Fibroblast of the aortic adventitia (primary cell): Measurements from ENCODE around the gene GDPD5. TPM values are rescaled to one million over a fixed set of nuclear protein-coding genes. Genes with fewer than 3 reads are reported as not detected.
A peak's percentile ranks its signal among the peaks of the same experiment; 100 is the strongest.

ENCODE experiments used
- DNase-seq: peaks from one replicate; pipeline ENCODE4 v3.0.0-alpha.2; 2010; ENCODE audit warnings: low read depth
- H3K4me3 ChIP-seq: 2 replicates; pipeline ENCODE4 v1.5.1; 2011; ENCODE audit warnings: low read depth, mild to moderate bottlenecking, control low read depth, low read length, moderate library complexity
- total RNA-seq: library from RNA; depleted of rRNA; stranded (reverse); fragments of >200 nt; gene quantifications from 2 replicates; pipeline ENCODE4 v1.2.3, GENCODE V29; 2012; ENCODE audit warnings: low replicate concordance
- TF ChIP-seq, protein P1 (sequence below): IDR thresholded peaks from 2 replicates; pipeline ENCODE4 v1.5.1; 2011; ENCODE audit warnings: mild to moderate bottlenecking, low read length, control low read depth, inconsistent platforms; ENCODE audit not compliant: insufficient read depth

The GDPD5 gene
- total RNA-seq, 1 donor, result 5.3 TPM

DNA sequence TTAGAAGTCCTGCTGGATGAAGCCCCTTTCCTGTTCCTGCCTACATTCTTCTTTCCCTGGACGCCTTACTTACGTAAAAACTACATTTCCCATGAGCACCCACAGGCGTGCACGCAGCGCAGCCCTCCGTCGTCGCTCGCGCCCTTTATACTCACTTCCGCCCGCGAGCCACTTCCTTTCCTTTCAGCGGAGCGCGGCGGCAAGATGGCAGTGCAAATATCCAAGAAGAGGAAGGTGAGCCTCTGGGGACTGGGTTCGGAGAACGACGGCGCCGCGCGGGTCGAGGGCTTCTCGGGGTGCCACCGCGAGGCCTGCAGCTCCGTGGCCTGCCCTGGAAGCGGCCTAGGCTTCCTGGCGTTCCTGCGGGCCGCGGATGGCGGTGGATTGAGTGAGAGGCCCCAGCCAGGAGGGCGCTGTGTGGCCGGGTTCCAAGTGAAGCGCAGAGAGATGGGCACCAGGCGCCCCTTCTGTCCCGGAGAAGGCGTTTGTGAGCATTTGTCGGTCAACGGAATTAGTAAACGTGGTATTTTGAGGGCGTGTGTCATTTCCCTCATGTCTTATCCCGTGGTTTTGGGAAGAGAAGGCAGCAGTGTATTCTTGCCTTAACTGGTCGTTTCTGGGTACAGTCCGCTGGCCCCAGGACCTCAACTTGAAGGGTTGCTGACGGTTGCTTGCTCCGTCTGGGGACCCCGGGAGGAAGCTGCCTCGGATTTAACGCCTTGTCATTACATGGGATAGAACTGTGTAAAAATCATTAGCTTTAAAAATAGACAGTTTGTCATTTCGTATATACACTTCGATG is 126.2 kb downstream of the GDPD5 start, which contains the start of gene RPS3:
TSS of gene RPS3 (plus strand) at position 175 of the 802 bp plus-strand sequence. CDS start at position 205, 30 bp downstream.
- DNase-seq, result peak; percentile 92

DNA sequence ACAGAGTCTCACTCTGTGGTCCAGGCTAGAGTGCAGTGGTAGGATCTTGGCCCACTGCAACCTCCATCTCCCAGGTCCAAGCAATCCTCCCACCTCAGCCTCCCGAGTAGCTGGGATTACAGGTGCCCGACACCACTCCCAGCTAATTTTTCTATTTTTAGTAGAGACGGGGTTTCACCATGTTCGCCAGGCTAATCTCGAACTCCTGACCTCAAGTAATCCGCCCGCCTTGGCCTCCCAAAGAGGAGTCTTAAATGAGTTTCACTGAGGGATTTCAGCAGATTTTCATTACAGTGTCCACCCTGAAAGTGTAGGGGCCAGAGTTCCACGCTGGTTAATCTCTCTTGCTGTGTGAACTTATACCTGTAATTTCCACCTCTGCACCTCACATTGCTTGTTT is 126.8 kb downstream of the GDPD5 start:
- no peak overlapping the region for H3K4me3 ChIP-seq
- TF ChIP-seq, protein P1, sequence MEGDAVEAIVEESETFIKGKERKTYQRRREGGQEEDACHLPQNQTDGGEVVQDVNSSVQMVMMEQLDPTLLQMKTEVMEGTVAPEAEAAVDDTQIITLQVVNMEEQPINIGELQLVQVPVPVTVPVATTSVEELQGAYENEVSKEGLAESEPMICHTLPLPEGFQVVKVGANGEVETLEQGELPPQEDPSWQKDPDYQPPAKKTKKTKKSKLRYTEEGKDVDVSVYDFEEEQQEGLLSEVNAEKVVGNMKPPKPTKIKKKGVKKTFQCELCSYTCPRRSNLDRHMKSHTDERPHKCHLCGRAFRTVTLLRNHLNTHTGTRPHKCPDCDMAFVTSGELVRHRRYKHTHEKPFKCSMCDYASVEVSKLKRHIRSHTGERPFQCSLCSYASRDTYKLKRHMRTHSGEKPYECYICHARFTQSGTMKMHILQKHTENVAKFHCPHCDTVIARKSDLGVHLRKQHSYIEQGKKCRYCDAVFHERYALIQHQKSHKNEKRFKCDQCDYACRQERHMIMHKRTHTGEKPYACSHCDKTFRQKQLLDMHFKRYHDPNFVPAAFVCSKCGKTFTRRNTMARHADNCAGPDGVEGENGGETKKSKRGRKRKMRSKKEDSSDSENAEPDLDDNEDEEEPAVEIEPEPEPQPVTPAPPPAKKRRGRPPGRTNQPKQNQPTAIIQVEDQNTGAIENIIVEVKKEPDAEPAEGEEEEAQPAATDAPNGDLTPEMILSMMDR, result no peak
- DNase-seq, result no peak

More for the DNA sequence above, 126.2 kb downstream of the GDPD5 start, which contains the start of gene RPS3:
- TF ChIP-seq, protein P1, result no peak
- peak within 1 kb of the TSS; percentile 99 for H3K4me3 ChIP-seq

DNA sequence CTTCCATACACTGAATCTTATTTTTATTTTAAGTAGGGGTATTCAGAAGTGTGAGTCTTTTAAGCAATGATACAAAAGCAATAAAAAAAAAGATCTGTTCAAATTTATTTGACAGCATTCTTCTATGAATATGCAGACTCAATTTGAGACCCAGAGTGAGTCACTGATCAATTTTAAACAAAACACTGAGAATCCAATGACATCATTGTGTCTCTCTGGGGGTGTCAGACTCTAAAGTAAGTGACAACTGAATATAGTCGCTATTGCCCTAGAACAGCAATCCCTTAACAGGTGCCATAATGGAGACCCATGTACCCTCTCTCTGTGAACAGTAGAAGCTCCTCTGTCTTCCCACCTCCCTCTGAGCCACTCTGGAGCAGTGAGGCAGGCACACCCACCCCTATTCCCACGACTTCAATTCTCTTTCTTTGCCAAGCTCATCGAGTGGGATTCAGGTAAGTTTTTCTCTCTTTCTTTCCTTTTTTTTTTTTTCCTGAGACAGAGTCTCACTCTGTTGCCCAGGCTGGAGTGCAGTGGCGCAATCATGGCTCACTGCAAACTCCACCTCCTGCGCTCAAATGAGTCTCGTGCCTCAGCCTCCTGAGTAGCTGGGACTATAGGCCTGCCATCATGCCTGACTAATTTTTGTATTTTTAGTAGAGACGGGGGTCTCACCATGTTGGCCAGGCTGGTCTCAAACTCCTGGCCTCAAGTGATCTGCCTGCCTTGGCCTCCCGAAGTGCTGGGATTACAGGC is 131.5 kb downstream of the GDPD5 start:
- DNase-seq, result no peak
- TF ChIP-seq, protein P1, result no peak
- H3K4me3 ChIP-seq, result no peak overlapping the region

DNA sequence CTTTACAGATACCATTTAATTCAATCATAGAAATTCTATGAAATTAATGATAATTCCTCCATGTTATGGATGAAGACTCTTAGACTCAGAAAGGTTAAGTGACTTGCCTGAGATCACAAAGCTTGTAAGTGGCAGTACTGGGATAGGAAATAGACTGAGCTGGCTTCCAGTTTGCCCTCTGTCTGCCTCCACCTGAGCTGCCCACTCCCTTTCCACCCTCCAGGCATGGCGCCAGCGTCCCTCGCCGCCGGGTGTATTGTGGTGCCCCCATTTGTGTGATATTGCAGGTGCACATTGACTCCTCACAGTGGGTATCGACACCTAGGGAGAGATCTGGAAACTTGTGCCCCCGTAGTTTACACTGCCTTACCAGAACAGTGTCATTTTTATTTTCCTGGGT is 135.8 kb downstream of the GDPD5 start:
- TF ChIP-seq, protein P1, result no peak
- H3K4me3 ChIP-seq, result no peak overlapping the region
- DNase-seq, result no peak

DNA sequence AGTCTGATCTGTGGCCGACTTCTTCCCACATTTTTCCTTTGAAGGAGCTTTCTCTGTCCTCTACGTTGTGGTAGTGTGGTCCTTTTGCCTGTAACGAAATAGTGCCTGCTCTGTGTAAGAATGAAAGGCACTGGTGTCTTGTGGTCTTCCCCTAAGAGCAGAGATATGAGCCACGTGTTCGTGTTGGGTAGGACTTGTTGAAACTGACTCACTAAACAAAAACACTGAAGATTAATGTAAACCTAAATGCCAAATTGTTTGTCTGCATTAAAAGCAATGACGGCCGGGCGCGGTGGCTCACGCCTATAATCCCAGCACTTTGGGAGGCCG is 136.5 kb downstream of the GDPD5 start:
- TF ChIP-seq, protein P1, result no peak
- no peak for DNase-seq
- H3K4me3 ChIP-seq, result no peak overlapping the region

DNA sequence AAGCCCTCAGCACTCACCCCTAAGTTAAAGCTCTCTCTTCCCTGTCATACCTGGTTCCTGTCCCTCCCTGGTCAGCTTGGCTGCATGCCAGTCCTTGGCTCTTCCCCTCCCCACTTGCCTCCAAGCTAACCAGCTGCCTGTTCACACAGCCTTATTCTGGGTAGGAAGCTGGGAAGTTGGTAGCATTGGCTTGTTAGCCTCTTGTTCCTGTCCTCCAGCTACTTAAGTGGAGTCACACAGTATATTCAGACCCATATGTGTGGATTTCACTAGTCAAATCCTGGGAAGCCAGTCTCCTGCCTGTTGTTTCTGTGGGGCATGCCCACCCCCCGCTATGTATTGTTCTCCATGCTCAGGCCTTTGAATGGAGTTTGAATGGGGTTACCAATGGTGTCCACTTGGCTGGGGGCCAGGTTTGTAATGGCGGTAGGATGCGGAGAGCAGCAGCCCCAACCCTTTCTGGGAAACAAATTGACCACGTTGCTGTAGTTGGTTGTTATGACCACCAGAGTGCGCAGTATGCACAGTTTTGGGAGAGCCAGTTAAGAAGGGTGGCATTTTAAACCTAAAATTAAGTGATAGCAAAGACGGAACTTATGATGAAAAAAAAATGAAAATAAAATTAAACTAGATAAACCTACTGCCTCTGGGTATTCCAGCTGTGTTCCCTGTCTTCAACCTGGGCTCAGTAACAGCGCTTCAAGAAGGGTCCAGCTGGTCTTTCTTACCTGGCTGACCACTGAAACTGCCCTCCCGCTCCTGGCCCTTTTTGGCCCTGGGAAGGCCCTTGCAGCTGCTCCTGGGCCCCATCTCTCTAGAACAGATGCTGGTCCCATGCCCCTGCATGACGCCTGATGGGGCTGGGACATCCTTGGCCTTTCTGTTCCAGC is 137.1 kb downstream of the GDPD5 start:
- peak; percentile 87 for DNase-seq
- no peak overlapping the region for H3K4me3 ChIP-seq
- TF ChIP-seq, protein P1, result peak; percentile 82
